HG03045 (cell line): Measurements from ENCODE around the gene FKBP5.
"Not testable (repeated sequence)": the region's sequence is repeated elsewhere in the genome, so short reads cannot be mapped to it uniquely, and the experiment has no call there.

Experiments
- ATAC-seq: cut with Tn5 transposase; IDR thresholded peaks from one replicate; pipeline ENCODE4 v1.9.1; 2021; ENCODE audit warnings: mild to moderate bottlenecking, moderate library complexity; ENCODE audit not compliant: unreplicated experiment

The FKBP5 gene

DNA sequence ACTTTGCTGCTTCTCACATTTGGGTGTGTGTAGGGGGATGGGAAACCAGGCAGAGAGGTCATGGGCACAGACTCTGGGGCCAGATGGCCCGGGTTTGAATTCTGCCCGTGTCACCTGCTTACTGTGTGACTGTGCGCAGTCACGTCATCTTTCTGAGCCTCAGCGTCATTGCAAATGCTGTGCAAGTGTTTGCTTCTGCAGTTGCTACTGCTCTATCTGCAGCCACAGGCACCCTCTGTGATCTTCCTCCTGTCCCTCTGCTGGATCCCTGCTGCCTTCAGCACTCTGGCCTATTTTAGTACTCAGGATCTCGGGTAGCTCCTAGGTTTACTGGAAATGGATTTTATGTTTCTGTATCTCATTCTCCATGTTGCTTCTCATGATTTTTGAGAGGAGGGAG is 135.4 kb downstream of the FKBP5 start:
- no peak for ATAC-seq

DNA sequence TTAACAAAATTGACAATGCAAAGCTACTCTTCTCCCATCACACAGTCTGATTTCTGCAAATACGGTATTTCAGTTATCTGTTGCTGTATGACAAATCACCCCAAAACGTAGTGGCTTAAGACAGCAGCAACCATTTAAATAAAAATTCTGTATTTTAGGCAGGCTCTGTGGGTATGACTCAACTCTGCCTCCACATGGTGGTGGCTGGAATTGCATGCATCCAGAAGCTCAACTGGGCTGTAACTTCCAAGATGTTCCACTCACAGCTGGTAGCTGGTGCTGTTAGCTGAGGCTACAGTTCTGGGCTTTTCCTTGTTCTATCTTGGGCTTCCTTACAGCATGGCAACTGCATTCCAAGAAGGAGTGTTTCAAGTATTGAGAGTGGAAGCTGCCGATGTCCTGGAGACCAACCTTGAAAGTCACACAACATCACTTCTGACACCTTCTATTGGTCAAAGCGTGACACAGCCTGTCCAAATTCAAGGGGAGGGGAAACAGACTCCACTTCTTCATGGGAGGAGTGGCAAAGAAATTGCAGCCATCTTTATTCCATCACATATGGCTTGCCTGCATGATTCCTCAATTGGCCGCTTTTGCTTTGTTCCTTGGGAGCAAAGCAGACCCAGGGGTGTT is 136.3 kb downstream of the FKBP5 start:
- no peak for ATAC-seq

DNA sequence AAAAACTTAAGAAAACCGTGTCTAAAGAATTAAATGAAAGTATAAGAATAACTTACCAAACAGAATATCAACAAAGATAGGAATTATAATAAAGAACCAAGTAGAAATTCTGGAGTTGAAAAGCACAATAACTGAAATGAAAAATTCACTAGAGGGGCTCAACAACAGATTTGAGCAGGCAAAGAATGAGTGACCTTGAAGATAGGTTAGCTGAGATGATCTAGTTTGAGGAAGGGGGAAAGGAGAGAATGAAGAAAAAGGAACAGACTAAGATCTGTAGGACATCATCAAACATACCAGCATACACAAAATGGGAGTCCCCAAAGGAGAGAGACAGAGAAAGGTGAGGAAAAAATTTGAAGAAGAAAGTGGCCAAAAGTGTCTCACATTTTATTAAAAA is 138.3 kb downstream of the FKBP5 start:
- no peak for ATAC-seq

DNA sequence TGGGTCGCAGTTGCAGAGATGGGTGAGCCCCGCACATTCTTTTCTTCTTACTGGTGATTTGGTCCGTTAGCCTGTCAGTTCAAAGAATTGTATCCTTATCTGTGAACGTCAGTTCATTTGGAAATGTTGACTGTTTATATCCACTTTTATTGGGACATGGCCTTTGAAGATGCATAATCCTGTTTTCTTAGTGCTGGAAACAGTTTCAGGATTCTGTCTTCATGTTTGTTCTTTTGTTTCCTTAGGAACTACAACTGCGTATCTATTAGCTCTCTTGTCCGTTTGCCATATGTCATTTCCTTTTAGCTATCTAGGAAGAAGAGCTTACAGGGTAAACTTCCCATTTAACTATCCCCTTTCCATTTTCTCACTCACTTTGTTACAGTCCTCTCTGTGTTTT is 141.0 kb downstream of the FKBP5 start:
- ATAC-seq: no peak

DNA sequence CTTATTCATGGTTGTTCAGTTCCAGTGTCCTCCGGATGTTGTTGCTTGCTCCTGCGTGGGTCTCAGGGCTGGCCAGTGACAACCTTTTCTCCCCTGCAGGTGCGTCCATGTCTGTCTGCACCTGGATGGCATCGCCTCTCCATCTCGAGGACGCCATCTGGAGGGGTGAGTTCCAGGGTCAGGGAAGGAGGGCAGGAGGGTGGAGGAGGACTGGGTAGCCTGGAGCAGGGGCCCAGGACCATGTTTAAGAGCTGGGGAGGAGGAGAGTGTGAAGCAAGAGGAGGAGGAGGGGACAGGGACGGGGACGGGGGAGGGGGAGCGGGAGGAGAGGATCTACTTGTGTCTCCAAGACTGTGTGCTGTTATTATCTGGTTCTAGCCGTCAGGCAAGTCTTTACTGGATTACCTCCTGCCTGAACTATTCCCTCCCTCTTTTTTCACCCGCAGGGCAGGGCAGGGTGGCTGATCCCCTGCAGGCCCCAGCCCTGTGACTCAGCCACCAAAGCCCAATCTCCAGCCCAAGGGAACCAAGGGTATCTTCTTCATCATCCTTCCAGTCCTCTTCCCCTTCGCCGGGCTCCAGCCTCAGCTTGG is 143.8 kb downstream of the FKBP5 start:
- ATAC-seq: no peak

DNA sequence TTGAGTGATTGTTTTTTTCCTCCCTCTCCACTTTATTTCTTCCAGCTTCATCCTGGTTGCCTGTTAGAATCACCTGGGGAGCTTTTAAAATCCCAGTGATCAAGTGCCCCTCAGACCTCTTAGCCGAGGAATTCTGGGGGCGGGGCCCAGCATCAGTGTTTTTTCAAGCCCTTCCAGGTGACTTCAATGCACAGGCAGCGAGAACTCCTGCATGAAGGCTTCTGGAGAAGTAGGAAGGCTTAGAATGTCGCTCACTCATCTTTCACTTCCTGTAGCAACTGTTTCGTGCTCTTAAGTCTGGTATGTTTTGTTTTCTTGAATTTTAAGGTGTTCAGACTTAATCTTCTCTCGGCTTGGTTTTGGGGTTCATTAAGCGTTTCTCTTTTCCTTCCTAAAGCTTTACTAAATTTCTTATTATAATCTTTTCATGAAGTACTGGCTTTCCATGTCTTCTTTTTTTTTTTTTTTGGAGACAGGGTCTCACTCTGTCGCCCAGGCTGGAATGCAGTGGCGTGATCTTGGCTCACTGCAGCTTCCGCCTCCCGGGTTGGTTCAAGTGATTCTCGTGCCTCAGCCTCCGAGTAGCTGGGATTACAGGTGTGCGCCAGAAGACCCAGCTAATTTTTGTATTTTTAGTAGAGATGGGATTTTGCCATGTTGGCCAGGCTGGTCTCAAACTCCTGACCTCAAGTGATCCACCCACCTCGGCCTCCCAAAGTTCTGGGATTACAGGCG is 145.1 kb downstream of the FKBP5 start:
- ATAC-seq: no peak

DNA sequence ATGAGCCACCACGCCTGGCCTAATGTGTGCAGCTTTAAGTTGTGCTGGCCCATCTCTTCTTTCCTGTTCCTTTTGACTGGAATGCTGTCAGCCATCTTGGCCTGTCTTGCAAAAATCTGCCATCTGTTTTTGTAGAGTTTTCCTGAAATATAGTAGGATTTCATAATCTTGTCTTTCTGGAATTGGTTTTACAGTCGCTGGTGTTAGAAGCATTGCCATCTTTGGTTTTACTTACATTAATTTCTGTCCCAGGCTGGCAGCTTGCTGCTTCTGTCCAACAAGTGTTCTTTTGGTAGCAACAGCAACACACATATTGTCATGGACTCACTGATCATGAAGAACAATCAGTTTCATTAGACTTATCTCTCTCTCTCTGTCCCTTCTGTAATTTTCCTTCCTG is 146.9 kb downstream of the FKBP5 start:
- ATAC-seq: no peak

DNA sequence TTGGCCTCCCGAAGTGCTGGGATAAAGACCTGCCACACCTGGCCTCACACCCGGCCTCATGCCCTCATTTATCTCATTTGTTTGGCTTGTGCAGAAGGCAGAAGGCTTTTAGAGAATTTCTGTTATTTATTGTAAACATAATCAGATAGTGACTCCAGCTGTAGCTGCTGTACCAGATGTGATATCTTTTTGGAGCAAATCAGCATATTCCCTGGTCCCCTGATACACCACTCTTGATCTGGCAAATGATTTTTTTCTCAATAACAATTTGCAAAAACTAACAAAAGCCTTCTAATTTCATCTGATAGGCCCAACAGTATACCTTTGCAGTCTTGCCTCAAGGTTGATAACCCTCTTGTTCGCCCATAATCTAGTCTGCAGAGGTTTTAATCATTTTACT is 149.5 kb downstream of the FKBP5 start:
- ATAC-seq: no peak

DNA sequence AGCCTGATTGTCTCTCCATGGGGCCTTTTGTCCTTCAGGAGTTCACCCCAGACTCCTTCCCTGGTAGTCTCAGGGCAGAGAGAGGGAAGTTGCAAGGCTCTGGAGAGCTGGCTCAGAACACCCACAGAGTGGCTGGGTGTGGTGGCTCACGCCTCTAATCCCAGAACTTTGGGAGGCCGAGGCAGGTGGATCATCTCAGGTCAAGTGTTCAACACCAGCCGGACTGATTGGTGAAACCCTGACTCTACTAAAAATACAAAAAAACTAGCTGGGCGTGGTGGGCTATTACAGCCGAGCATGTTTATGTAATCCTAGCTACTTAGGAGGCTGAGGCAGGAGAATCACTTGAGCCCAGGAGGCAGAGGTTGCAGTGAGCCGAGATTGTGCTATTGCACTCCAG is 152.9 kb downstream of the FKBP5 start:
- not testable (repeated sequence) for ATAC-seq

DNA sequence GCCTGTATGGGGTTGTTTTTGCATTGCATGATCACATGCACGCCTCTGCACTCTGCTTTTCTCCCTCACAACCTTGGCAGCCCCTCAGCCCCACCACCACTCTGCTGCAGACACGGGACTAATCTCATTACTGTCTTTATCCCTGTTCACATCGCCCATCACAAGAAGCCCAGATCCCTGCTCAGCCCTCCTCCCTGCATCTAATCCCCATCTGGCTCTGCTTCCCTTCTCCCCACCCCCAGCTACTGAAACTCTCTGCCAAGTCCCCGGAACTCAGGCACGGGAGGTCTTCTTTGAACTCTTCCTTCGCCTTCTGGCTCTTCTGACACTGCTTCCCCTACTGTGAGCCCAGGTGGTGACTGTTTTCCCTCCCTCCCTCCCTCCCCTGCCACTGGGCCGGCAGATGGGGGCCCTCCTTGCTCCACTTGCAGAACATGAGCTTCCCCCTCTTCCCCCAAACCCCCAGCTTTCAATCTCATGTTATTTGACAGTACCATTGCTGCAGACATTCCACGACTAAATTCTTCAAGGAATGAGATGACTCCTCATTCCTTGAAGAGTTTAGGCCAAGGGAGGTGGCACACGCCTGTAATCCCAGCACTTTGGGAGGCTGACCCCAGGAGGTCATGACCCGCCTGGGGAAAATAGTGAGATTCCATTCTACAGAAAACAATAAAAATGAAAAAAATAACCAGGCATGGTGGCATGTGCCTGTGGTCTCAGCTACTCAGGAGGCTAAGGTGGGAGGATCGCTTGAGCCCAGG is 154.1 kb downstream of the FKBP5 start:
- no peak for ATAC-seq

DNA sequence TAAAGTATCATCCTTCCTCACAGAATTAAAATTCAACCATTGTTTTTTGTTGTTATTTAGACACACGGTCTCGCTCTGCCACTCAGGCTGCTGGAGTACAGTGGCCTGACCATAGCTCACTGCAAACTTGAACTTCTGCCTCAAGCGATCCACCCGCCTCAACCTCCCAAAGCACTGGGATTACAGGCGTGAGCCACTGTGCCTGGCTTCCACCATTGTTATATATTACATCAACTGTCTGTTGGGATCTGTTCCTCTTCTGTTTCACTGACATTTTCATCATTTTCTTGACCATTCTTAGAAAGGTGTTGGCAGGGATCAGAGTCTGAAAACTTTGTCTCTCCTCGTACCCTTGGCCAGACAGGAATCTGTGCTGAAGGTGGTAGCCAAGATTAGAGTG is 154.7 kb downstream of the FKBP5 start:
- no peak for ATAC-seq

DNA sequence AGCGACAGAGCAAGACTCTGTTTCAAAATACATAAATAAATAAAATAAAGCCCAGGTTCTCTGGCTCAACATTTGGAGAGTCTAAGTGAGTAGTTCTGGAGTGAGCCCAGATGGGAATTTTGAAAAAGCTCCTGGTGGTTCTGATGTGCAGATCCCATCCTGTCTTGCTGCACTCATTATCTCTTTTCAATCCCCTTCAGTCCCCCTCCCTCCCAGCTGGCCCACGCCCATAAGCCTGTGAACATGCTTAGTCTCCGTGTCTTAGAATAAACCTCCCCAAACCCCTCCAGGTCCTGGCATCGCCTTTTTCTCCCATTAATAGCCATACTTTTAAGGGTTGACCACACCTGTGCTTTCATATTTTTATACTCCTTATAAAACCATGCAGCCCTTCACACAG is 156.6 kb downstream of the FKBP5 start:
- ATAC-seq: no peak

DNA sequence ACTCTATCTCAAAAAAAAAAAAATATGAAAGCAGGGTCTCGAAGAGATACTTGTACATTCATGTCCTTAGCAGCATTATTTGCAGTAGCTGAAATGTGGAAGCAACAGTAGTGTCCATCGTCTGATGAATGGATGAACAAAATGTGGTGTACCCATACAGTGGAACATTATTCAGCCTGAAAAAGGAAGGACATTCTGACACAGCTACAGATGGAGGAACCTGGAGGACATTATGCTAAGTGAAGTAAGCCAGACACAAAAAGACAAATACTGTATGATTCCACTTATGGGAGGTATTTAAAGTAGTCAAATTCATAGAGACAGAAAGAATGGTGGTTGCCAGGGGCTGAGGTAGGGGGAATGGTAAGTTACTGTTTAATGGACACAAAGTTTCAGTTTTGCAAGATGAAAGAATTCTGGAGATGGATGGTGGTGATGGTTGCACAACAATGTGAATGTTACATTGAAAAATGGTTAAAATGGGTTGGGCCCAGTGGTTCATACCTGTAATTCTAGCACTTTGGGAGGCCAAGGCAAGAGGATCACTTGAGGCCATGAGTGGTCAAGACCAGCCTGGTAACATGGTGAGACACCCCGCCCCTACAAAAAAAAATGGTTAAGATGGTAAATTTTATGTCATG is 164.2 kb downstream of the FKBP5 start:
- ATAC-seq: no peak
